NCI-H128 (cell line): Measurements from ENCODE around the gene TMEM171.

Source experiments
- DNase-seq: peaks from one replicate; lab custom pipeline; 2025; ENCODE audit not compliant: unreplicated experiment; lab: John Stamatoyannopoulos, UW

TMEM171 gene

GRCh38 chr5:73151766-73152410 is 31.5 kb downstream of the TMEM171 start:
- DNase-seq = no peak

DNA sequence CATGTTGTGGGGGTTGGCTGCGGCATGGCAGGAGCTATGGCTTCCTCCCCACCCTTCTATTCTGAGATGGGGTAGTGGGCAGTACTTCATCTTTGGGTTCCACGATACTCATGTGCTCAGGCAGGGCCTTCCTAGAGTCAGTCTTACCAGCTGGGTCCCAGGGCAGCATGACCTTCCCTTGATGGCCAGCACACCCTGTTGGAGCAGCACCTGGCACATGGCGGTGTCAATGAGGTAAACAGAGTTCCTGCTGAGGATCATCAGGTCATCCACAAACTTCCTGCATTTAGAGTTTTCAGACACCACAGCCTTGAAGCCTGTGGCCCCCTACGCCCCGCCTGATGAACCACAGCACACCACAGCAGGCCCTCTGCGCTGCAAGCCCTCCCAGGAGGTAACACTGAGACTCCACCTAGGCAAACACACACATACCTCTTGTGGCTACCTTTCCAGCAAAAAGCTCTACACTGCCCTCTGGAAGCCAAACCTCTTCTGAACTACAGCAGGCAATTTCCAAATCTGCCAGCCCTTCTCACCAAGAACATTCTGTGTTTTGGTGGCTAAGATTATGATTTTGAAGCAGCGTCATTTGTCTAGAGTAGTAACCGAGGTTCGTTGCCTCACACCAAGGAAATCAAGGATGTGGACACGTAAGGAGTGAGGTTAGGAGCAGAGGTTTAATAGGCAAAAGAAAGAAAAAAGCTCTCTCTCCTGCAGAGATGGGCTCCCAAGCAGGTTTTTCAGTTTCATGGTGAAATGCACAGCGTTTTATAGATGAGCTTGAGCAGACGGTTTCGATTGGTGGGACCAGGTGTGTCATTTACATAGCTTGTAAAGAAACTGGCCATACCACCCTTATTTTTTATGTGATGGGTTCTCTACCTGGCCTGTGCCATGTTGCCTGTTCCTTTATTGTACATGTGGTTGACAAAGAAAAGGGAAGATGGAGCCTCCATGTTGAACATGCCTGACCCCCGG is 32.3 kb downstream of the TMEM171 start:
- no peak for DNase-seq

DNA sequence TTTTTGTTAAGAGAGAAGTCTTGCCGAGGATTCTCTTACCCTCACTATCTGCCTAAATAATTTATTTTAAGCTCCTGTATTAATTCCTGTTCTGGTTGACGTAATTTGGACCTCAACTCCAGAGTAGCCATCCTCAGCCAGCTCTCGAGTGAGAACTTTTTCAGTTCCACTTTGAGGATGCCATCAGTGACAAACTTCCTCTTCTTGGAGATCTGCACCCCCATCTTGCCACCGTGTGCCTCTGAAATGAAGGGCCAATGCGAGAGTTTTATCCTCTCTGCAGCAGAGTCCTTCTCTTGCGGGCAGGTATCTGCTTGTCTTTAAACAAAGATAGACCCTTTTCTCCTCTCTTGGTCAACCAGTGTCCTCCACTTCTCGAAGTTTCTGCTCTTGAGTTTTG is 33.1 kb downstream of the TMEM171 start:
- DNase-seq = no peak

DNA sequence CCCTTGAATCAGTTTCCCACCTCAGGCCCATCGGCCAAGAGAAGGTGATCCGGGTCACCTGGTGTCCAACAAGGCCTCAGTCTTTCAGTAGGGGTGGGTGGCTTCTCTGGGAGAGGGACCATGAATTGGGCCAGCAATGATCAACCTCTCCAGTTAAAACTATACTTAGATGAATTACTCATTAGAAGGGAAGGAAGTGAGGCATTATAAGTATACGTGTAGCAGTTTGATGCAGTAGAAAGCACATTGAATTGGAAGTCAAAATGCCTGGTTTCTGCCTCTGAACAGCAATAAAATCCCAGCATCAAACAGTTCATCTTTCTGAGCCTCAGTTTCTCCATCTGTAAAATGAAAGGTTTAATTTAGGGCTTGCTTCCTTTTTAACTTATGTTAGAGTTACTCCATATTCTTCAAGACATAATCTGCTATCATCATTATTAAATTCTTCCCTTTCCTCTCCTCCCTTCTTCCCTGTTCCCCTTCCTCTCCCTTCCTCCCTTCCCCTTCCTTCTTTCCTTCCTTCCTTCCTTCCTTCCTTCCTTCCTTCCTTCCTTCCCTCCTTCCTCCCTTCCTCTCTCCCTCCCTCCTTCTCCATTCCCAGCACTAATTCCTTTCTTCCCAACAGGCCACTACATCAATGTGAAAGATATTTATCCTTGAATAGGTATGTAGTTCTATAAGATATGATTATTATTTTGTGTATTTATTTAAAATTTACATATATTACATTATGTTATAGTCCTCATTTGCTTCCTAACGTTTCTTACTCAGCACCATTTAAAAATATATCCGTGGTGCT is 34.0 kb downstream of the TMEM171 start:
- DNase-seq = no peak

DNA sequence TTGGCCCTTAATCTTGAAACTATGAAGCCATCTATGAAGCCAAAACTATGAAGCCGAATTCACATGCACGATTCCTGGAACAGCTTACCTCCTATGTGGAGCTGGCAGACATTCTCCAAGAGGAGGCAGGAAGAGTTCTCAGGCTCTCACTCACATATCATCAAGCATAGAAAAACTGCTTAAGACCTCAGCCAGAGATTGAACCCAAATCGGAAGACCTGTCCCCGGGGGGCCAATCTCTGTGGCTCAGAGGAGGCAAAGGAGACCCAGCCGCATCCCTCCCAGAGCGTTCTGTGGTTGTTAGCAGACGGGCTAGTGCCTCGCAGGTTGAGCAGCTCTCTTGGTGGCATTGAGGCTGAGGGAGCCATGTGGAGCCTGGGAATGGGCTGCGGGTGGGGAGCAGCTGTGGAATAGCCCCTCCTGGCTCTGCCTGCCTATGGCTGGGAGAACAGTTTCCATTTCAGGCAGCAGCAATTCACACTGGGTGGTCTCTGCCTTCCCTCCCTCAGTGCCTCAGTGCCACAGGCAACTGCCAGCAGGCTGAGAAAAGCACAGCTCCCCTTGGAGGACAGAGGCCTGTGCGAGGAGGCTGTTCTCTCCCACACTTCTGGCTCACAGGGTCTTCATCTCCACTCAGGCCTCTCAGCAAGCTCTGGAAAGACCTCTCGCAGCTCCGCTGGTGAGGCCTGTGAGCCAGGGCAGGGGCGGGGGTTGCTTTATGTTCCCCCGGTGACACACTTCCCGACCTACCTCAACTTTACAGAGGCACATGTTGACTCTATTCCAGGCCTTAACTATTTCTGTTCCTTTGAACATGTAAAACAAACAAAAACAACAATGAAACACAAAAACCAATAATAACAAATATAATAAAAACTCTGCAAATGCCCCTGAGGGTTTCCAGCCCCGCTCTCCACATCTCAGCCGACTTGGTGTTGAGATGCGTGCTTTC is 35.2 kb downstream of the TMEM171 start:
- no peak for DNase-seq

- no peak for DNase-seq
Observed at GRCh38 chr5:73157414-73158303, 37.3 kb downstream of the TMEM171 start.

GRCh38 chr5:73158313-73158712 is 37.9 kb downstream of the TMEM171 start:
- no peak for DNase-seq

DNA sequence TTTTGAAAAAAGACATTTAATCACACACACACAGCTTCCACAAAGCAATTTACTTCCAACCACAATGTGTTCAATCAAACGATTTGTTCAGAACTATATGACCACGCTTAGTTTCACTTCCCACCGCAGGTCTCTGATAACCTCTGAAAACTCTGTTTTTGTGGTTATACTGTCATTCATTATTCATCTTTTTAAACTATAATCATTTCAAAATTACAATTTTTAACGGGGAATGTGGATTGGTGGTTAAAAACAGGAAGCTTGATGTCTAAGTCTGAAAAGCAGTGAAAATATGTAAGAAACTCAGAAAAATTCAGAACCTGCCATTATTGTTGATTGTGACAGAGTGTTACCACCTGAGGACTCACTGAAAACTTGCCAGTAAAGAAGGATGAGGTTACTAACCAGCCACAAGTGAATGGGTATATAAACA is 39.9 kb downstream of the TMEM171 start:
- DNase-seq = no peak

DNA sequence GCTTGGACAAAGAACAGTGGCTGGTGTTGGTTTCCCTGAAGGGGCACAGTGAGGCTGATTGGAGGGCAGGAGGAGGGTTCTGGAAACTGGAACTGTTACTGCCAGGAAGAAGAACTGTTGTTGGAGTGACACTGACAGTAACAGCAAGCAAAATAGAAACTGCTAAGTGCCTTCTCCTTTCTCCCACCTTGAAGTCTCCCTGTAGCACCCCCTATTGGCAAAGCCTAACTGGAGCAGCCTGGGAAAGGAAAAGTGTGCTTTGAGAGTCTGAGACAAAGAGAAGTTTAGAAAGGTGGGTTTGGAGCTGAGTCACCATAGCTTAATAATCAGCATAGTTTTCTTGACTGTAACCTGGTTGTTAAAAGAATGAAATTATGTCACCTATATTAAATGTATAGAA is 50.1 kb downstream of the TMEM171 start:
- no peak for DNase-seq

DNA sequence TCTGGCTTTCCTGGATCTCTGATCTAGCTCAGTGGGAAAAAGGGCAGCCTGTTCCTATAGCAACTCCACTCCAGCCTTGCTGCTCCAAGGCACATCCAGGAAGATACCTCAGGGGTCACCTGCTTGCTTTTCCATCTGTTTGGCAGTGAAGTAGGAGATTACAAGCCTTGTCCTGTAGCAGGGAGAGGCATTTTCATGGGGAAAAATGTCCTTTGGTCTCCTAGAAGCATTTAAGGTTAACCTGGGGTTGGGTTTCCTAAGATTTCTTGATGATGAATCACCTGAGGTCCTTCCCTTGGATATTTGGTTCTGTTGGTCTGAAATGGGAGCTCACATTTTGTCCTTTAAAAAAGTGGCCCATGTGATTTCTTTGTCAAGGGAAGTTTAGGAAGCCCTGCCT is 51.1 kb downstream of the TMEM171 start:
- DNase-seq = no peak

- no peak for DNase-seq
Observed at GRCh38 chr5:73172951-73173350, 52.6 kb downstream of the TMEM171 start, which contains the start of gene TMEM174. TMEM174 (plus strand) TSS chr5:73173193; CDS start chr5:73173244, 51 bp downstream.

DNA sequence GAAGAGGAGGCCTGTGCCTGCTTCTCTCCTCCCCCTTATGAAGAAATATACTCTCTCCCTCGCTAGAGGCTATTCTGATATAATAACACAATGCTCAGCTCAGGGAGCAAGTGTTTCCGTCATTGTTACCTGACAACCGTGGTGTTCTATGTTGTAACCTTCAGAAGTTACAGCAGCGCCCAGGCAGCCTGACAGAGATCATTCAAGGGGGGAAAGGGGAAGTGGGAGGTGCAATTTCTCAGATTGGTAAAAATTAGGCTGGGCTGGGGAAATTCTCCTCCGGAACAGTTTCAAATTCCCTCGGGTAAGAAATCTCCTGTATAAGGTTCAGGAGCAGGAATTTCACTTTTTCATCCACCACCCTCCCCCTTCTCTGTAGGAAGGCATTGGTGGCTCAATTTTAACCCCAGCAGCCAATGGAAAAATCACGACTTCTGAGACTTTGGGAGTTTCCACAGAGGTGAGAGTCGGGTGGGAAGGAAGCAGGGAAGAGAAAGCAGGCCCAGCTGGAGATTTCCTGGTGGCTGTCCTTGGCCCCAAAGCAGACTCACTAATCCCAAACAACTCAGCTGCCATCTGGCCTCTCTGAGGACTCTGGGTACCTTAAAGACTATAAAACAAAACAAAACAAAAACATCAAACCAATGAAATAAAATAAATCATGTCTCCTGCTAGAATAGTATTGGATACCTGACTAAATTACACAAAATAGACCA is 53.9 kb downstream of the TMEM171 start:
- DNase-seq = no peak

GRCh38 chr5:73176250-73176649 is 55.9 kb downstream of the TMEM171 start:
- no peak for DNase-seq

- DNase-seq = no peak
Observed at GRCh38 chr5:73178265-73178664, 57.9 kb downstream of the TMEM171 start.

- DNase-seq = no peak
Observed at GRCh38 chr5:73179730-73180129, 59.4 kb downstream of the TMEM171 start.

- DNase-seq = no peak
Observed at GRCh38 chr5:73180566-73180965, 60.2 kb downstream of the TMEM171 start.
